ENCODE results near the gene SLC6A6. TPM values are rescaled to one million over a fixed set of nuclear protein-coding genes. Genes with fewer than 3 reads are reported as not detected.
"Not testable (repeated sequence)": the region's sequence is repeated elsewhere in the genome, so short reads cannot be mapped to it uniquely, and the experiment has no call there.

SLC6A6 gene
- total RNA-seq, 2 donors from 2014 or later = 51.8 to 68.6 TPM

GRCh38 chr3:14508505-14508819 lies 106.1 kb downstream of the SLC6A6 start:
- ATAC-seq (no peak), DNase-seq (no peak)
- no peak overlapping the region for H3K27ac Mint-ChIP-seq

DNA sequence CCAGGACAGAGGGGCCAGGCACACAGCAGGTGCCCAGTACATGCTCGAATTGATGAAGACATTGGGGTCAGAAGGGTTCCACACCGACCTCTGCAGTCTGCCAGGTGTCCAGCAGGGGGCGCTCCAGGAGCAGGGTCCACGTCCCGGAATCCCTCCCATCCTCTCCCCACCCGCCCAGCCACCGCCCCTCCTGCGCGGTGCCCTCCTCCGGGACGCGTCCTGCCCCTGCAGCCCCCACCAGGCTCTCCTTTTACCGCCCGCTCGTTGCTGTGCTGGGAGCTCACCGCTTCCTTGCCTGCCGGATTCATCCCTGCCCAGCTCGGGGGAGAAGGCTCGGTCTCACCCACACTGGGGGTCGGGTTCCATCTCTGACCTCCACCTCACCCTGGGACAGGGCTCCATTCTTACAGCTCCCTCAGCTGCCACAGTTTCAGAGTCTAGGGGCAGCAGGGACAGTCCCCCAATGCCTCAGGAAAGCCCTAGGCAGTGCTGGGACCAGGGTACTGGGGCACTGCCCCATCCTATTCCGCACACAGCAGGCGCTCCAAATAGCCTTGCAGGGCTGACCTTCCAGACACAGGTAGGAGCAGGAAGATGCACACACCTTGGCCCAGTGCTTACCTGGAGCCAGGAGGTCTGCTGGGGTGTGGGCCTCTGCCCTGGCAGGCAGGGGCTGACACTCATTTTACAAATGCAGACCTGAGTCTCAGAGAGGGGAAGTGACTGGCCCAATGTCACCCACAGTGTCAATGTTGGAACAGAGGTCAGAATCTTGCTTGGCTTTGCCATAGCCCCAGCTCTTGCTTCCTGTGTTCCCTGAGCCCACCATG lies 106.8 kb downstream of the SLC6A6 start:
- peaks cover 2% of the 10 kb centered on the region for H3K36me3 Mint-ChIP-seq (ENCODE audit: low read depth)
- peak overlapping the region; percentile 66 for H3K27ac Mint-ChIP-seq
- H3K4me1 Mint-ChIP-seq = peaks cover 6% of the 10 kb centered on the region
- ATAC-seq (peak; percentile 67), DNase-seq (peak; percentile 49 to 63 (median 61))
- H3K4me3 Mint-ChIP-seq = peak overlapping the region; percentile 31
- H3K27me3 Mint-ChIP-seq = no peaks in the 10 kb centered on the region
- no peaks in the 10 kb centered on the region for H3K9me3 ChIP-seq (ENCODE audit: control insufficient read depth, low read length, poor library complexity, severe bottlenecking)

More at GRCh38 chr3:14508505-14508819, 106.1 kb downstream of the SLC6A6 start:
- H3K9me3 ChIP-seq (ENCODE audit: control insufficient read depth, low read length, poor library complexity, severe bottlenecking) = no peaks in the 10 kb centered on the region
- peaks cover 6% of the 10 kb centered on the region for H3K4me1 Mint-ChIP-seq
- peaks cover 2% of the 10 kb centered on the region for H3K36me3 Mint-ChIP-seq (ENCODE audit: low read depth)
- no peak overlapping the region for H3K4me3 Mint-ChIP-seq
- H3K27me3 Mint-ChIP-seq = no peaks in the 10 kb centered on the region

DNA sequence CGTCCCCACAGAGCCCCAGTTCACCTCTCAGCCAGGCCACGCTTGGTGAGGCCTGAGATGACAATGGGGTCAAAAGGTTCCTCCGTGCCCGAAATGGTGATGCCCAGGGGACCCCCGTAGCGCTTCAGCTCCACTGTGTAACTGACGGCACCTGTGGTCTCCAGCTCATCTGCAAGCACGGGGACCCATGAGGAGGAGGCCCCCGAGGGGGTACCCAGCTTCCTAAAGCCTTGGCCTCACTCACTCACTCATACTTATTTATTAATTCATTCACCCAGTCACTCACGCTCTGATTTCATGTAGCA lies 107.3 kb downstream of the SLC6A6 start:
- Mint-ChIP-seq H3K4me3 (no peak overlapping the region), H3K36me3 (ENCODE audit: low read depth) (peaks cover 2% of the 10 kb centered on the region), H3K27me3 (no peaks in the 10 kb centered on the region), H3K27ac (peak overlapping the region; percentile 66), H3K4me1 (peaks cover 6% of the 10 kb centered on the region)
- no peak for DNase-seq
- H3K9me3 ChIP-seq (ENCODE audit: control insufficient read depth, low read length, poor library complexity, severe bottlenecking) = no peaks in the 10 kb centered on the region
- no peak for ATAC-seq

DNA sequence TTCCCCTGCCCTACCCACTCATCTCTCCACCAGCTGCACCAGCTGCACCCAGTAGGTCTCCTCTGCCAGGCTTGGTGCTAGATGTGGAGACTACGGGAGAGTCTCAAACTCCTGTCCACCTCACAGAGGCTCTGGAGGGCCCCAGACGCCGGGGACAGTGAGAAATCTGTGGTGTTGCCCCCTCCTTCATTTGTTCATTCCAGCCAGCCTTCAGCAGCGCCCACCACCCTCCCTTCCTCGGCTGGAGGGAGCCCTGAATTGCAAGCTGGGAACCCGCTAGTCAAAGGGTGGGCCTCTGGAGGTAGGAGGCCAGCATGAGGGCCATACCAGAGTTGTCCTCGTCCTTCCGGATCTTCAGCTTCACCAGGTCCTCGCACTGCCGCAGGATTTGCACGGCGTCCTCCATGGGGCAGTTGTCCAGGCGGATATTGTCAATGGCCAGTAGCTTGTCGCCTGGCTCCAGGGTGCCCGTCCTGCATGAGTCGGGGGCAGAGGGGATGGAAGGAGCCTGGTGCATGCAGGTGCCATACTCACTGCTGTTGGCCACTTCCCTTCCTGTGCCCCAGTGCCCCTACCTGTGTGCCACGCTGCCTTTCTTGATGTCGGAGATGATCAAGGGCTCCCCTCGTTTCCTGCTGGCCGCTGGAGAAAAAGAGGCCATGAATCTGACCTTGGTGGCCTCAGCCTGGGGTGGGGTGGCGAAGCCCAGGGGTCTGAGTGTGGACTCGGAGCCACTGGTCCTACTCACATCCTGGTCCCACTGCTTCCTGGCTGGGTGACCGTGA lies 108.6 kb downstream of the SLC6A6 start:
- DNase-seq = no peak
- no peak overlapping the region for H3K27ac Mint-ChIP-seq
- H3K9me3 ChIP-seq (ENCODE audit: control insufficient read depth, low read length, poor library complexity, severe bottlenecking) = no peaks in the 10 kb centered on the region
- H3K36me3 Mint-ChIP-seq (ENCODE audit: low read depth) = no peaks in the 10 kb centered on the region
- H3K4me1 Mint-ChIP-seq = peaks cover 6% of the 10 kb centered on the region
- no peak for ATAC-seq
- no peaks in the 10 kb centered on the region for H3K27me3 Mint-ChIP-seq
- H3K4me3 Mint-ChIP-seq = peak overlapping the region; percentile 31

DNA sequence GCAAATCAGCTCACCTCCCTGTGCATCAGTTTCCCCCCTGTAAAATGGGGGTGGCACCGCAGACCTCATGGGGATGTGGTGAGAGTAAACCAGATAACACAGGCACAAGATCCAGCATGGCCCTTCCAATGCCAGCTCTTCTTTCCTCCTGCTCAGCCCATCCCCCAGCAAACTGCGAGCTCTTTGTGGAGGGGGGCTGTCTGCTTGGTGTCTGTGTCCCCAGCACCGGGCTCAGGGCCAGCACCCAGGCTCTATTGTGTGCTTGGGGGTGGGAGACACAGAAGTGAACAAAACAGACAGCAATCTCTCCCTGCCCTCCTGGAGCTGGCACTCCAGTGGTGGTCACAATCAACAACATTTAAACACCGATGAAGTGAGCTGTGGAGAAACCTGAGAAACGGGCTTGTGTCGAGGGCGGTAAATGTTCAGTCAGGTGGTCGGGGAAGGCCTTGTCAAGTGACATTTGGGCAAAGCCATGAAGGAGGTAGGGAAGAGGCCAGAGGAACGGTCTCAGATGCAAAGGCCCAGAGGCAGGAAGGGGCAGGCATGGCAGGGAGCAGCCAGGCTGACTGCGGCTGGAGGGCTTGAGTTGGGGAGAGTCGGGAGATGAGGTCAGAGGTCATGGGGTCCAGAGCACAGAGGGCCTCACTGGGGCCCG lies 109.3 kb downstream of the SLC6A6 start:
- H3K27me3 Mint-ChIP-seq = no peaks in the 10 kb centered on the region
- H3K27ac Mint-ChIP-seq = no peak overlapping the region
- H3K36me3 Mint-ChIP-seq (ENCODE audit: low read depth) = no peaks in the 10 kb centered on the region
- H3K4me1 Mint-ChIP-seq = peaks cover 6% of the 10 kb centered on the region
- DNase-seq (no peak), ATAC-seq (no peak)
- H3K9me3 ChIP-seq (ENCODE audit: control insufficient read depth, low read length, poor library complexity, severe bottlenecking) = no peaks in the 10 kb centered on the region
- no peak overlapping the region for H3K4me3 Mint-ChIP-seq

- H3K4me1 Mint-ChIP-seq = peaks cover 6% of the 10 kb centered on the region
- no peak overlapping the region for H3K4me3 Mint-ChIP-seq
- ATAC-seq (no peak), DNase-seq (no peak)
- no peaks in the 10 kb centered on the region for H3K9me3 ChIP-seq (ENCODE audit: control insufficient read depth, low read length, poor library complexity, severe bottlenecking)
- H3K36me3 Mint-ChIP-seq (ENCODE audit: low read depth) = no peaks in the 10 kb centered on the region
- peaks cover under 1% of the 10 kb centered on the region for H3K27me3 Mint-ChIP-seq
- H3K27ac Mint-ChIP-seq = no peak overlapping the region
These were observed 110.0 kb downstream of the SLC6A6 start for GRCh38 chr3:14512281-14512941.

DNA sequence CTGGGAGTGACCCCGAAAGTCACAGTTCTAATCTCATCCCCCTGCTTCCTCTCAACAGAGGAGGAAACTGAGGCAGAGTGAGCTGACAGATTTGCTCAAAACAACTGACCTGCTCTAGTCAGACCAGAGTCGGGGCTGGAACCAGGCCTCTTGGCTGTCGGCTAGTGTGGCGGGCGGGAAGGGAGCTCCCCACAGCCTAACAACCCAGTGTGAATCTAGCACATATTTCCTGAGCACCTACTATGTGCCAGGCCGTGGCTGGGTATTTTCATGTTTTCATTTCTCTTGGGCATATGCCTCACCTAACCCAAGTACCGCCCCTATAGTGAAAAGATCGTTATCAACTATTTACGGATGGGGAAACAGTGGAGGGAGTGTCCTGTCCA lies 110.5 kb downstream of the SLC6A6 start:
- peaks cover 6% of the 10 kb centered on the region for H3K27me3 Mint-ChIP-seq
- H3K27ac Mint-ChIP-seq = no peak overlapping the region
- H3K4me1 Mint-ChIP-seq = peaks cover 6% of the 10 kb centered on the region
- DNase-seq = no peak
- no peak for ATAC-seq
- no peaks in the 10 kb centered on the region for H3K36me3 Mint-ChIP-seq (ENCODE audit: low read depth)
- no peak overlapping the region for H3K4me3 Mint-ChIP-seq
- H3K9me3 ChIP-seq (ENCODE audit: control insufficient read depth, low read length, poor library complexity, severe bottlenecking) = no peaks in the 10 kb centered on the region

- Mint-ChIP-seq H3K36me3 (ENCODE audit: low read depth) (no peaks in the 10 kb centered on the region), H3K4me1 (peaks cover 3% of the 10 kb centered on the region), H3K27me3 (peaks cover 14% of the 10 kb centered on the region), H3K4me3 (no peak overlapping the region), H3K27ac (no peak overlapping the region)
- no peak for ATAC-seq
- no peaks in the 10 kb centered on the region for H3K9me3 ChIP-seq (ENCODE audit: control insufficient read depth, low read length, poor library complexity, severe bottlenecking)
- DNase-seq = no peak
These were observed 111.3 kb downstream of the SLC6A6 start for GRCh38 chr3:14513566-14514322.

DNA sequence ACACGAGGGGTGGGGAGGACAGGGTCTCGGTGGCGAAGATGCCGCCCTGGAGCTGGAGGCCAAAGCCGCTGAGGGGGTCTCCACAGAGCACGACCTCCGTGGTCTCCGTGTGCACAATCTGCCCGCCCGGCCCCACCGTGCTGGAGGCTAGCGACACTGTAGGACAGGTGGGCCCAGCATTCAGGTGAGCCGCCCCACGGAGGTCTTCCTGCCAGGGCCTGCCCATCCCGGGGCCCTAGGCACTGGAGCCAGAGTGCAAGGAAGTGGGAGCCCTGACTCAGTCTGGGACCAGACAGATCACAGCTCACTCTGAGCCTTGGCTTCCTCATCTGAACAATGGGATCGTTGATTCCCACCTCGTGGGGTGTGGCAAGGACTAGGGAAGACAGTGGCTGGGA lies 111.9 kb downstream of the SLC6A6 start:
- Mint-ChIP-seq H3K27me3 (peaks cover 15% of the 10 kb centered on the region), H3K36me3 (ENCODE audit: low read depth) (no peaks in the 10 kb centered on the region), H3K27ac (no peak overlapping the region), H3K4me3 (no peak overlapping the region), H3K4me1 (no peaks in the 10 kb centered on the region)
- H3K9me3 ChIP-seq (ENCODE audit: control insufficient read depth, low read length, poor library complexity, severe bottlenecking) = no peaks in the 10 kb centered on the region
- ATAC-seq = no peak
- no peak for DNase-seq

DNA sequence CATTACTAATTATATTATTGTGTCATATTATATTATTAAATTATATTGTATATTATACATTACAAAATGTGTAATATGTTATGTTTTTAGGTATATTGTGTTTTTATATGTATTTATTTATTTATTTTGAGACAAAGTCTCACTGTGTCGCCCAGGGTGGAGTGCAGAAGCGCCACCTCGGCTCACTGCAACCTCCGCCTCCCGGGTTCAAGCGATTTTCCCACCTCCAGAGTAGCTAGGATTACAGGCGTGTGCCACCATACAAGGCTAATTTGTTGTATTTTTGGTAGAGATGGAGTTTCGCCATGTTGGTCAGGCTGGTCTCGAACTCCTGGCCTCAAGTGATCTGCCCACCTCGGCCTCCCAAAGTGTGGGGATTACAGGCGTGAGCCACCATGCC lies 113.1 kb downstream of the SLC6A6 start:
- H3K36me3 Mint-ChIP-seq (ENCODE audit: low read depth); H3K4me3 Mint-ChIP-seq; DNase-seq; H3K9me3 ChIP-seq (ENCODE audit: control insufficient read depth, low read length, poor library complexity, severe bottlenecking); ATAC-seq; H3K4me1 Mint-ChIP-seq; H3K27ac Mint-ChIP-seq: not testable (repeated sequence)
- H3K27me3 Mint-ChIP-seq = peaks cover 15% of the 10 kb centered on the region

DNA sequence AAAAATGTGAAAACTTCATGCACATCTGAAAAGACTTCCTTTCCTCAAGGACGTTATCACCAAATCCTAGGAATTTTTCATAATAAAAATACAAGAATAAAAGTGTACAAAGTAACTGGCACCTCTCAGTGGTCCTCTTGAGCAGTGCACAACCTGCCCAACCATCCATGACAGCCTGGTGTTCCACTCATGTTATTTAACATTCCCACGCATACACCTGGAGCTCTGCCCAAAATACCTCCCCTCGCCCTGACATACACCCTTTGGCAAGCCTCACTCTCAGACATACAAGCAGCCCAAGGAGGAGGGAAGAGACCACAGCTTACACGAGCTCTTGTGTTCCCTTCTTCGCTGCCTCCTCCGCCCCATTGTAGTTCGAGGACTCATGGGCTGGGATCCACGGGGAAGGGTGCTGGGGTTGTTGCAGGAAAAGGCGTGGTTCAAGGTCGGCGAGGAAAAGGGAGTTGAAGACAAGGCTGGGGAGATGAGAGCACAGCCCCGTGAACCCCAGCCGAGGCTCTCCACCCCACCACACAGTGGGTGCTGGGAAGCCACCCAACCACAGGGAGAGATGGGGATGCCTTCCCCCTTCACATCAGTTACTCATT lies 114.4 kb downstream of the SLC6A6 start:
- H3K9me3 ChIP-seq (ENCODE audit: control insufficient read depth, low read length, poor library complexity, severe bottlenecking) = no peaks in the 10 kb centered on the region
- Mint-ChIP-seq H3K36me3 (ENCODE audit: low read depth) (peaks cover 5% of the 10 kb centered on the region), H3K27ac (no peak overlapping the region), H3K27me3 (peaks cover 26% of the 10 kb centered on the region), H3K4me1 (peaks cover 2% of the 10 kb centered on the region), H3K4me3 (no peak overlapping the region)
- no peak for DNase-seq
- no peak for ATAC-seq

- ATAC-seq = no peak
- DNase-seq = no peak
- Mint-ChIP-seq H3K27ac (no peak overlapping the region), H3K27me3 (peaks cover 30% of the 10 kb centered on the region), H3K36me3 (ENCODE audit: low read depth) (peaks cover 5% of the 10 kb centered on the region), H3K4me3 (no peak overlapping the region), H3K4me1 (peaks cover 2% of the 10 kb centered on the region)
- no peaks in the 10 kb centered on the region for H3K9me3 ChIP-seq (ENCODE audit: control insufficient read depth, low read length, poor library complexity, severe bottlenecking)
These were observed 115.4 kb downstream of the SLC6A6 start for GRCh38 chr3:14517601-14518431.
